Measurements from ENCODE around the gene SAXO1.

GRCh38 chr9:18947892-18948339 lies 85.1 kb downstream of the SAXO1 start:
- no peak for TF ChIP-seq POLR2A (IDR thresholded peaks at IDR 0.05; ENCODE audit: low read depth, low read length)
- TF ChIP-seq POLR2AphosphoS5 (IDR thresholded peaks at IDR 0.05; ENCODE audit: low read depth, low read length), result no peak
- no peak for TF ChIP-seq TAF1 (IDR thresholded peaks at IDR 0.05; ENCODE audit: low read depth, low read length)

Data from GM12891 (cell line).